Measurements from ENCODE around the gene ROGDI.

GRCh38 chr16:4795828-4796572 is 6.4 kb downstream of the ROGDI start:
- TF ChIP-seq POLR2AphosphoS5 (IDR thresholded peaks at IDR 0.05) = no peak
- TF ChIP-seq POLR2A (IDR thresholded peaks at IDR 0.05) = no peak
- TF ChIP-seq CTCF (IDR thresholded peaks at IDR 0.05) = no peak
- TF ChIP-seq EP300 (IDR thresholded peaks at IDR 0.05) = no peak

Data from gastroesophageal sphincter (tissue), 3 donors.